HEK293 (cell line): Measurements from ENCODE around the gene HTR6.

Source experiments
- CTCF ChIA-PET: fragments of 350-600 bp; formaldehyde crosslinking; extraction: SDS; loops from one replicate; lab custom pipeline; 2021; ENCODE audit warnings: antibody characterized with exemption; lab: Yijun Ruan, JAX
- POLR2A ChIA-PET: fragments of 300-600 bp; formaldehyde crosslinking; extraction: SDS; loops from one replicate; lab custom pipeline; 2020; ENCODE audit warnings: antibody characterized with exemption, inconsistent platforms; lab: Yijun Ruan, JAX
- H3K27ac ChIP-seq: fragments of 200-500 bp; sonication (Bioruptor generic); 2 replicates; pipeline ENCODE4 v1.5.1; 2014; ENCODE audit warnings: low read depth, low read length, control low read depth, inconsistent platforms; ENCODE audit errors: extremely low read depth
- H3K36me3 ChIP-seq, 2 experiments: fragments of 200-500 bp in 1 of 2; sonication (Bioruptor generic) in 1 of 2; 1 replicate in 1 of 2; 2 replicates in 1 of 2; pipeline ENCODE4 v1.5.1; 2014 to 2017; ENCODE audit warnings: inconsistent platforms in 2 of 2, low read length in 2 of 2; ENCODE audit not compliant: control insufficient read depth in 2 of 2, insufficient read depth in 1 of 2
- H3K4me1 ChIP-seq: fragments of 200-500 bp; sonication (Bioruptor generic); 2 replicates; pipeline ENCODE4 v1.5.1; 2014; ENCODE audit warnings: mild to moderate bottlenecking, low read length, inconsistent platforms; ENCODE audit not compliant: control insufficient read depth, insufficient read depth
- H3K4me3 ChIP-seq: 2 replicates; pipeline ENCODE4 v1.5.1; 2011; ENCODE audit warnings: low read depth, mild to moderate bottlenecking, control low read depth, low read length, moderate library complexity
- H3K9me3 ChIP-seq: fragments of 200-500 bp; sonication (Bioruptor generic); 2 replicates; pipeline ENCODE4 v1.5.1; 2014; ENCODE audit warnings: low read depth, low read length, inconsistent platforms; ENCODE audit not compliant: control insufficient read depth, insufficient read depth
- MYNN ChIP-seq: fragments of 450-650 bp; formaldehyde crosslinking; IDR thresholded peaks from 2 replicates; pipeline ENCODE4 v1.5.1; 2016; ENCODE audit warnings: missing biosample characterization, missing genetic modification characterization, borderline replicate concordance
- PRDM10 ChIP-seq: fragments of 450-650 bp; formaldehyde crosslinking; IDR thresholded peaks from 2 replicates; pipeline ENCODE4 v1.5.1; 2016; ENCODE audit warnings: missing biosample characterization, missing genetic modification characterization
- PRDM4 ChIP-seq: fragments of 450-650 bp; formaldehyde crosslinking; IDR thresholded peaks from 2 replicates; pipeline ENCODE4 v1.5.1; 2017; ENCODE audit warnings: missing biosample characterization, missing genetic modification characterization
- ZBTB8A ChIP-seq: fragments of 450-650 bp; formaldehyde crosslinking; IDR thresholded peaks from 2 replicates; pipeline ENCODE4 v1.5.1; 2016; ENCODE audit warnings: missing biosample characterization, missing genetic modification characterization
- ZFP37 ChIP-seq: fragments of 450-650 bp; formaldehyde crosslinking; IDR thresholded peaks from 2 replicates; pipeline ENCODE4 v1.5.1; 2016; ENCODE audit warnings: missing biosample characterization, missing genetic modification characterization
- ZNF335 ChIP-seq: fragments of 450-650 bp; formaldehyde crosslinking; conservative IDR thresholded peaks from 2 replicates; pipeline ENCODE4 v1.5.1; 2016; ENCODE audit warnings: missing biosample characterization, missing genetic modification characterization
- ZNF600 ChIP-seq: fragments of 450-650 bp; formaldehyde crosslinking; IDR thresholded peaks from 2 replicates; pipeline ENCODE4 v1.5.1; 2016; ENCODE audit warnings: missing biosample characterization, missing genetic modification characterization
- ZNF623 ChIP-seq: fragments of 450-650 bp; formaldehyde crosslinking; IDR thresholded peaks from 2 replicates; pipeline ENCODE4 v1.5.1; 2016; ENCODE audit warnings: missing biosample characterization, missing genetic modification characterization
- TF ChIP-seq, protein P1 (sequence below): fragments of 450-650 bp; formaldehyde crosslinking; IDR thresholded peaks from 2 replicates; pipeline ENCODE4 v1.5.1; 2016; ENCODE audit warnings: missing biosample characterization, missing genetic modification characterization, borderline replicate concordance
- TF ChIP-seq, protein P2 (sequence below): fragments of 450-650 bp; formaldehyde crosslinking; IDR thresholded peaks from 2 replicates; pipeline ENCODE4 v1.5.1; 2017; ENCODE audit warnings: missing biosample characterization, mild to moderate bottlenecking, missing genetic modification characterization, moderate library complexity

The HTR6 gene

GRCh38 chr1:19645411-19646251, 19.0 kb upstream of the HTR6 start (continued):
- TF ChIP-seq, protein P1, sequence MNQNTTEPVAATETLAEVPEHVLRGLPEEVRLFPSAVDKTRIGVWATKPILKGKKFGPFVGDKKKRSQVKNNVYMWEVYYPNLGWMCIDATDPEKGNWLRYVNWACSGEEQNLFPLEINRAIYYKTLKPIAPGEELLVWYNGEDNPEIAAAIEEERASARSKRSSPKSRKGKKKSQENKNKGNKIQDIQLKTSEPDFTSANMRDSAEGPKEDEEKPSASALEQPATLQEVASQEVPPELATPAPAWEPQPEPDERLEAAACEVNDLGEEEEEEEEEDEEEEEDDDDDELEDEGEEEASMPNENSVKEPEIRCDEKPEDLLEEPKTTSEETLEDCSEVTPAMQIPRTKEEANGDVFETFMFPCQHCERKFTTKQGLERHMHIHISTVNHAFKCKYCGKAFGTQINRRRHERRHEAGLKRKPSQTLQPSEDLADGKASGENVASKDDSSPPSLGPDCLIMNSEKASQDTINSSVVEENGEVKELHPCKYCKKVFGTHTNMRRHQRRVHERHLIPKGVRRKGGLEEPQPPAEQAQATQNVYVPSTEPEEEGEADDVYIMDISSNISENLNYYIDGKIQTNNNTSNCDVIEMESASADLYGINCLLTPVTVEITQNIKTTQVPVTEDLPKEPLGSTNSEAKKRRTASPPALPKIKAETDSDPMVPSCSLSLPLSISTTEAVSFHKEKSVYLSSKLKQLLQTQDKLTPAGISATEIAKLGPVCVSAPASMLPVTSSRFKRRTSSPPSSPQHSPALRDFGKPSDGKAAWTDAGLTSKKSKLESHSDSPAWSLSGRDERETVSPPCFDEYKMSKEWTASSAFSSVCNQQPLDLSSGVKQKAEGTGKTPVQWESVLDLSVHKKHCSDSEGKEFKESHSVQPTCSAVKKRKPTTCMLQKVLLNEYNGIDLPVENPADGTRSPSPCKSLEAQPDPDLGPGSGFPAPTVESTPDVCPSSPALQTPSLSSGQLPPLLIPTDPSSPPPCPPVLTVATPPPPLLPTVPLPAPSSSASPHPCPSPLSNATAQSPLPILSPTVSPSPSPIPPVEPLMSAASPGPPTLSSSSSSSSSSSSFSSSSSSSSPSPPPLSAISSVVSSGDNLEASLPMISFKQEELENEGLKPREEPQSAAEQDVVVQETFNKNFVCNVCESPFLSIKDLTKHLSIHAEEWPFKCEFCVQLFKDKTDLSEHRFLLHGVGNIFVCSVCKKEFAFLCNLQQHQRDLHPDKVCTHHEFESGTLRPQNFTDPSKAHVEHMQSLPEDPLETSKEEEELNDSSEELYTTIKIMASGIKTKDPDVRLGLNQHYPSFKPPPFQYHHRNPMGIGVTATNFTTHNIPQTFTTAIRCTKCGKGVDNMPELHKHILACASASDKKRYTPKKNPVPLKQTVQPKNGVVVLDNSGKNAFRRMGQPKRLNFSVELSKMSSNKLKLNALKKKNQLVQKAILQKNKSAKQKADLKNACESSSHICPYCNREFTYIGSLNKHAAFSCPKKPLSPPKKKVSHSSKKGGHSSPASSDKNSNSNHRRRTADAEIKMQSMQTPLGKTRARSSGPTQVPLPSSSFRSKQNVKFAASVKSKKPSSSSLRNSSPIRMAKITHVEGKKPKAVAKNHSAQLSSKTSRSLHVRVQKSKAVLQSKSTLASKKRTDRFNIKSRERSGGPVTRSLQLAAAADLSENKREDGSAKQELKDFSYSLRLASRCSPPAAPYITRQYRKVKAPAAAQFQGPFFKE (tag by site-specific recombination) = no peak
- peak; percentile 53; the same call in 1 of the 2 replicates for TF ChIP-seq ZNF600 (tag by site-specific recombination)
- no peak for TF ChIP-seq ZFP37 (tag by site-specific recombination)
- no peak for TF ChIP-seq PRDM4 (tag by site-specific recombination)
- no peak for TF ChIP-seq ZNF335 (tag by site-specific recombination)
- TF ChIP-seq MYNN (tag by site-specific recombination) = no peak

GRCh38 chr1:19646377-19647319, 18.0 kb upstream of the HTR6 start:
- H3K4me3 ChIP-seq = no peak overlapping the region
- H3K36me3 ChIP-seq = no peaks in the 10 kb centered on the region
- no peaks in the 10 kb centered on the region for H3K9me3 ChIP-seq
- TF ChIP-seq ZBTB8A (peak; percentile 46; the same call in 1 of the 2 replicates), PRDM10 (tag by site-specific recombination) (no peak), ZNF623 (no peak)
- TF ChIP-seq, protein P2, sequence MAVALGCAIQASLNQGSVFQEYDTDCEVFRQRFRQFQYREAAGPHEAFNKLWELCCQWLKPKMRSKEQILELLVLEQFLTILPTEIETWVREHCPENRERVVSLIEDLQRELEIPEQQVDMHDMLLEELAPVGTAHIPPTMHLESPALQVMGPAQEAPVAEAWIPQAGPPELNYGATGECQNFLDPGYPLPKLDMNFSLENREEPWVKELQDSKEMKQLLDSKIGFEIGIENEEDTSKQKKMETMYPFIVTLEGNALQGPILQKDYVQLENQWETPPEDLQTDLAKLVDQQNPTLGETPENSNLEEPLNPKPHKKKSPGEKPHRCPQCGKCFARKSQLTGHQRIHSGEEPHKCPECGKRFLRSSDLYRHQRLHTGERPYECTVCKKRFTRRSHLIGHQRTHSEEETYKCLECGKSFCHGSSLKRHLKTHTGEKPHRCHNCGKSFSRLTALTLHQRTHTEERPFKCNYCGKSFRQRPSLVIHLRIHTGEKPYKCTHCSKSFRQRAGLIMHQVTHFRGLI (tag by site-specific recombination) = peak; percentile 41; the same call in 1 of the 2 replicates
- CTCF ChIA-PET = interaction anchor here (0.7 to 2.0 kb wide), 8 partner anchors 14 to 301 kb away, joined by 3 to 7 read pairs (median 4); no protein-coding TSS in a partner anchor
- POLR2A ChIA-PET = no interaction called here
- no peak overlapping the region for H3K27ac ChIP-seq
- H3K4me1 ChIP-seq = no peaks in the 10 kb centered on the region
